ENCODE measurements around the gene SUOX. TPM values are rescaled to one million over a fixed set of nuclear protein-coding genes. Genes with fewer than 3 reads are reported as not detected.

The SUOX gene
- total RNA-seq, 1 donor from 2014 or later: 13.9 TPM

- Mint-ChIP-seq H3K4me3 (ENCODE audit: unreplicated experiment) (peak overlapping the region; percentile 80), H3K36me3 (ENCODE audit: low read depth) (peaks cover 7% of the 10 kb centered on the region), H3K27ac (ENCODE audit: unreplicated experiment) (peak overlapping the region; percentile 91), H3K4me1 (ENCODE audit: low read depth) (peaks cover 15% of the 10 kb centered on the region), H3K9me3 (ENCODE audit: low read depth) (no peaks in the 10 kb centered on the region), H3K27me3 (ENCODE audit: low read depth) (no peaks in the 10 kb centered on the region)
- DNase-seq (ENCODE audit: low spot score): peak; percentile 68
- TF ChIP-seq, protein P1, sequence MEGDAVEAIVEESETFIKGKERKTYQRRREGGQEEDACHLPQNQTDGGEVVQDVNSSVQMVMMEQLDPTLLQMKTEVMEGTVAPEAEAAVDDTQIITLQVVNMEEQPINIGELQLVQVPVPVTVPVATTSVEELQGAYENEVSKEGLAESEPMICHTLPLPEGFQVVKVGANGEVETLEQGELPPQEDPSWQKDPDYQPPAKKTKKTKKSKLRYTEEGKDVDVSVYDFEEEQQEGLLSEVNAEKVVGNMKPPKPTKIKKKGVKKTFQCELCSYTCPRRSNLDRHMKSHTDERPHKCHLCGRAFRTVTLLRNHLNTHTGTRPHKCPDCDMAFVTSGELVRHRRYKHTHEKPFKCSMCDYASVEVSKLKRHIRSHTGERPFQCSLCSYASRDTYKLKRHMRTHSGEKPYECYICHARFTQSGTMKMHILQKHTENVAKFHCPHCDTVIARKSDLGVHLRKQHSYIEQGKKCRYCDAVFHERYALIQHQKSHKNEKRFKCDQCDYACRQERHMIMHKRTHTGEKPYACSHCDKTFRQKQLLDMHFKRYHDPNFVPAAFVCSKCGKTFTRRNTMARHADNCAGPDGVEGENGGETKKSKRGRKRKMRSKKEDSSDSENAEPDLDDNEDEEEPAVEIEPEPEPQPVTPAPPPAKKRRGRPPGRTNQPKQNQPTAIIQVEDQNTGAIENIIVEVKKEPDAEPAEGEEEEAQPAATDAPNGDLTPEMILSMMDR (IDR thresholded peaks at IDR 0.05): peak; percentile 15
Observed at GRCh38 chr12:56007564-56008559, 10.8 kb downstream of the SUOX start.

- no peak overlapping the region for H3K27ac Mint-ChIP-seq (ENCODE audit: unreplicated experiment)
- no peaks in the 10 kb centered on the region for H3K9me3 Mint-ChIP-seq (ENCODE audit: low read depth)
- H3K4me3 Mint-ChIP-seq (ENCODE audit: unreplicated experiment): no peak overlapping the region
- H3K36me3 Mint-ChIP-seq (ENCODE audit: low read depth): no peaks in the 10 kb centered on the region
- TF ChIP-seq, protein P1 (IDR thresholded peaks at IDR 0.05): no peak
- DNase-seq (ENCODE audit: low spot score): peak; percentile 13
- peaks cover 15% of the 10 kb centered on the region for H3K4me1 Mint-ChIP-seq (ENCODE audit: low read depth)
- H3K27me3 Mint-ChIP-seq (ENCODE audit: low read depth): no peaks in the 10 kb centered on the region
Observed at GRCh38 chr12:56010111-56010570, 13.1 kb downstream of the SUOX start.

GRCh38 chr12:56011509-56012090, 14.5 kb downstream of the SUOX start:
- Mint-ChIP-seq H3K9me3 (ENCODE audit: low read depth) (no peaks in the 10 kb centered on the region), H3K27ac (ENCODE audit: unreplicated experiment) (no peak overlapping the region), H3K4me1 (ENCODE audit: low read depth) (peaks cover 15% of the 10 kb centered on the region), H3K4me3 (ENCODE audit: unreplicated experiment) (no peak overlapping the region), H3K27me3 (ENCODE audit: low read depth) (no peaks in the 10 kb centered on the region), H3K36me3 (ENCODE audit: low read depth) (no peaks in the 10 kb centered on the region)
- TF ChIP-seq, protein P1 (IDR thresholded peaks at IDR 0.05): no peak
- DNase-seq (ENCODE audit: low spot score): no peak

GRCh38 chr12:56013482-56013881, 16.4 kb downstream of the SUOX start:
- peaks cover 3% of the 10 kb centered on the region for H3K36me3 Mint-ChIP-seq (ENCODE audit: low read depth)
- H3K9me3 Mint-ChIP-seq (ENCODE audit: low read depth): no peaks in the 10 kb centered on the region
- no peak overlapping the region for H3K27ac Mint-ChIP-seq (ENCODE audit: unreplicated experiment)
- H3K4me3 Mint-ChIP-seq (ENCODE audit: unreplicated experiment): no peak overlapping the region
- peak; percentile 10 for DNase-seq (ENCODE audit: low spot score)
- peaks cover 4% of the 10 kb centered on the region for H3K4me1 Mint-ChIP-seq (ENCODE audit: low read depth)
- H3K27me3 Mint-ChIP-seq (ENCODE audit: low read depth): no peaks in the 10 kb centered on the region
- TF ChIP-seq, protein P1 (IDR thresholded peaks at IDR 0.05): no peak

DNA sequence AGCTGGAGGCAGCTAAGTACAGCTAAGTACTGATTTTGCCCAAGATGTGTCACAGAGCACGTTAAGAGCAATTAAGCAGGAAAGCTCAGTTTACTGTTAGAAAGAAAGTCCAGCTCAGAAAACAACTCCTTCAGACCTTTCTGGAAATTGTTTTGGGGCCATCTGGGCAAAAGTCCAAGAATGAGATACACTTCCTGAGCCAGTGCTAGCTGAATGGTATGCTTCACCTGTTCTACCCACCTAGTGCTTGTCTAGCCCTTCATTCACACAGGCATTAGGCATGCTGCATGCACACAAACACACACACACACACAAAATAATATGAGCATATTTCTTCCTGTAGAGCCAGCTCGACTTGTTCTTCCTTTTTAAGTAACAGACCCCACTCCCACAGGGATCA, 17.1 kb downstream of the SUOX start:
- TF ChIP-seq, protein P1 (IDR thresholded peaks at IDR 0.05): no peak
- no peak overlapping the region for H3K4me3 Mint-ChIP-seq (ENCODE audit: unreplicated experiment)
- no peaks in the 10 kb centered on the region for H3K27me3 Mint-ChIP-seq (ENCODE audit: low read depth)
- H3K36me3 Mint-ChIP-seq (ENCODE audit: low read depth): peaks cover 3% of the 10 kb centered on the region
- no peak overlapping the region for H3K27ac Mint-ChIP-seq (ENCODE audit: unreplicated experiment)
- DNase-seq (ENCODE audit: low spot score): no peak
- H3K9me3 Mint-ChIP-seq (ENCODE audit: low read depth): no peaks in the 10 kb centered on the region
- peaks cover under 1% of the 10 kb centered on the region for H3K4me1 Mint-ChIP-seq (ENCODE audit: low read depth)

Data from chondrocyte (in vitro differentiated cells).